Mesendoderm (in vitro differentiated cells): Measurements from ENCODE around the gene PI3. TPM values are rescaled to one million over a fixed set of nuclear protein-coding genes. Genes with fewer than 3 reads are reported as not detected.
"Not testable (repeated sequence)": the region's sequence is repeated elsewhere in the genome, so short reads cannot be mapped to it uniquely, and the experiment has no call there.

ENCODE experiments used
- DNase-seq: peaks from one replicate; pipeline ENCODE4 v3.0.0; 2013
- H2AK5ac ChIP-seq: 2 replicates; pipeline ENCODE4 v1.6.1; 2013; ENCODE audit warnings: low read length, inconsistent platforms
- H2BK120ac ChIP-seq: 2 replicates; pipeline ENCODE4 v1.6.1; 2013; ENCODE audit warnings: low read depth, mild to moderate bottlenecking, low read length, moderate library complexity, mixed read lengths
- H2BK15ac ChIP-seq: replicated peaks from 2 replicates; pipeline ENCODE4 v1.6.1; 2013; ENCODE audit warnings: low read depth, mild to moderate bottlenecking, moderate library complexity
- H2BK5ac ChIP-seq: 2 replicates; pipeline ENCODE4 v1.6.1; 2013; ENCODE audit warnings: low read length, inconsistent platforms
- H3K18ac ChIP-seq: 2 replicates; pipeline ENCODE4 v1.6.1; 2013; ENCODE audit warnings: mild to moderate bottlenecking, low read length, mixed read lengths
- H3K23ac ChIP-seq: one replicate; pipeline ENCODE4 v1.6.1; 2013; ENCODE audit warnings: low read length
- H3K27ac ChIP-seq: 2 replicates; pipeline ENCODE4 v1.5.1; 2013; ENCODE audit warnings: low read depth, mild to moderate bottlenecking, inconsistent platforms, low read length, moderate library complexity
- H3K27me3 ChIP-seq: 2 replicates; pipeline ENCODE4 v1.6.1; 2013; ENCODE audit warnings: low read length, control low read depth, mild to moderate bottlenecking, inconsistent platforms; ENCODE audit not compliant: insufficient read depth, poor library complexity
- H3K36me3 ChIP-seq: 2 replicates; pipeline ENCODE4 v1.6.1; 2013; ENCODE audit warnings: low read length, inconsistent platforms; ENCODE audit not compliant: control insufficient read depth, insufficient read depth
- H3K4ac ChIP-seq: one replicate; pipeline ENCODE4 v1.6.1; 2013; ENCODE audit warnings: low read depth, mild to moderate bottlenecking, low read length, moderate library complexity
- H3K4me1 ChIP-seq: 2 replicates; pipeline ENCODE4 v1.6.1; 2013; ENCODE audit warnings: low read depth, low read length, inconsistent platforms; ENCODE audit not compliant: control insufficient read depth
- H3K4me2 ChIP-seq: 2 replicates; pipeline ENCODE4 v1.6.1; 2013; ENCODE audit warnings: low read length
- H3K4me3 ChIP-seq: 2 replicates; pipeline ENCODE4 v1.5.1; 2013; ENCODE audit warnings: mild to moderate bottlenecking, low read length
- H3K56ac ChIP-seq: one replicate; pipeline ENCODE4 v1.6.1; 2013; ENCODE audit warnings: low read length
- H3K79me1 ChIP-seq: 2 replicates; pipeline ENCODE4 v1.6.1; 2013; ENCODE audit warnings: low read length, inconsistent platforms
- H3K79me2 ChIP-seq: 2 replicates; pipeline ENCODE4 v1.6.1; 2013; ENCODE audit warnings: mild to moderate bottlenecking, low read length; ENCODE audit not compliant: control insufficient read depth, insufficient read depth
- H3K9ac ChIP-seq: 2 replicates; pipeline ENCODE4 v1.6.1; 2013; ENCODE audit warnings: low read length, inconsistent platforms
- H4K5ac ChIP-seq: one replicate; pipeline ENCODE4 v1.6.1; 2013; ENCODE audit warnings: low read length
- H4K8ac ChIP-seq: one replicate; pipeline ENCODE4 v1.6.1; 2013; ENCODE audit warnings: low read depth, mild to moderate bottlenecking, control low read depth, low read length, moderate library complexity
- WGBS: extraction: QIAGEN DNeasy Blood & Tissue Kit; methylation state at CpG from one replicate; pipeline ENCODE4 v1.1.7; 2013; ENCODE audit warnings: low lambda C conversion rate, missing lambda C conversion rate; ENCODE audit not compliant: insufficient coverage; ENCODE audit errors: extremely low coverage; 5-methylcytosine and 5-hydroxymethylcytosine counted together
- polyA plus RNA-seq, 2 experiments: library from polyadenylated mRNA; stranded (reverse); fragments of 200-250 nt; gene quantifications; one replicate each; pipeline ENCODE4 v1.2.3, GENCODE V29; 2013

Gene PI3, protein sequence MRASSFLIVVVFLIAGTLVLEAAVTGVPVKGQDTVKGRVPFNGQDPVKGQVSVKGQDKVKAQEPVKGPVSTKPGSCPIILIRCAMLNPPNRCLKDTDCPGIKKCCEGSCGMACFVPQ
- polyA plus RNA-seq (2013, experiment 1 of 2): not detected
- polyA plus RNA-seq (2013, experiment 2 of 2): not detected

DNA sequence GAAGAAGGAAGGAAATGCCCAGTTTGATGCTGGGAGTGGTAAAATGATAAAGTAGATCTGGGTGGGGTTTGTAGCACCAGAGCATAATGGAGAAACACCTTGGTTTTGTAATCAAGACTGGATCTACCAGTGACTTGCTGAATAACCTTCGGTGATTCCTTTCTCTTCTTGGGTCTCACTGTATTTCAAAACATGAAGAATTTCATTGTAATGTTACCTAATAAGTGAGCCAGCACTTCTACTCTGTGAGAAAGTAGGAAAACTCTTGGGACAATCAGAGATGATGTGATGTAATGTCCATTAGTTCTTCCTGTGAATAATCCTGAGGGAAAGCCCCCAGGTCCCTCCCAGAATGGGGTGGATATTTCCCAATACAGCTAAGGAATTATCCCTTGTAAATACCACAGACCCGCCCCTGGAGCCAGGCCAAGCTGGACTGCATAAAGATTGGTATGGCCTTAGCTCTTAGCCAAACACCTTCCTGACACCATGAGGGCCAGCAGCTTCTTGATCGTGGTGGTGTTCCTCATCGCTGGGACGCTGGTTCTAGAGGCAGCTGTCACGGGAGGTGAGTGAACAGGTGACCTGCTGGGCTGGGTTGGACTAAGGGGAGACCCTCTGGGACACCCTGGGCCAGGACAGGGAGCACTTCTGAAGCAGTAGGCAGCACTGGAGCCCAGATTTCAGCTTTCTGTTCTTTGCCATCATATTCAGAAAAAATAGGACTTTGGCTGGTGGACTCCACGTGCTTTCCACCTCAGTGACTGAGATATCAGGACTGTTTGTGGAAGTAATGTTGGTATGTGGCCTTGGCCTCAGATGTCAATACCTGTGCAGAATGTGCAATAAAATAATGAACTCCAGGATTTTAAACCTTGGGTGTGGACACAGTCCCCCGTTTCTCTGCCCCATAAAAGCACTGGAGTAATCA lies at the start of gene PI3:
Gene PI3, plus strand, starts transcription at position 469 of the 931 bp plus-strand sequence. Its CDS starts 21 bp downstream, at position 490.
- Histone ChIP-seq H4K8ac (no peak within 1 kb of the TSS), H3K36me3 (no peaks in the 10 kb centered on the region), H3K79me1 (no peaks in the 10 kb centered on the region), H3K56ac (no peak within 1 kb of the TSS), H3K18ac (no peak within 1 kb of the TSS), H3K27me3 (no peaks in the 10 kb centered on the region), H2AK5ac (no peak within 1 kb of the TSS), H3K4me3 (no peak within 1 kb of the TSS), H4K5ac (no peak within 1 kb of the TSS), H2BK5ac (no peak within 1 kb of the TSS), H3K4me2 (no peak within 1 kb of the TSS), H3K27ac (no peak within 1 kb of the TSS), H2BK15ac (no peak within 1 kb of the TSS), H3K23ac (peak within 1 kb of the TSS; percentile 51), H2BK120ac (no peak within 1 kb of the TSS), H3K4me1 (no peaks in the 10 kb centered on the region), H3K9ac (no peak within 1 kb of the TSS), H3K4ac (no peak within 1 kb of the TSS), H3K79me2 (no peaks in the 10 kb centered on the region)
- no CpG with 5 or more reads among the region's 8 CpGs for WGBS
- no peak for DNase-seq

- no peak overlapping the region for H3K56ac ChIP-seq
- no peaks in the 10 kb centered on the region for H3K4me1 ChIP-seq
- no CpG with 5 or more reads among the region's 2 CpGs for WGBS
Measured at GRCh38 chr20:45128099-45128498, 46.6 kb upstream of the PI3 start.

DNA sequence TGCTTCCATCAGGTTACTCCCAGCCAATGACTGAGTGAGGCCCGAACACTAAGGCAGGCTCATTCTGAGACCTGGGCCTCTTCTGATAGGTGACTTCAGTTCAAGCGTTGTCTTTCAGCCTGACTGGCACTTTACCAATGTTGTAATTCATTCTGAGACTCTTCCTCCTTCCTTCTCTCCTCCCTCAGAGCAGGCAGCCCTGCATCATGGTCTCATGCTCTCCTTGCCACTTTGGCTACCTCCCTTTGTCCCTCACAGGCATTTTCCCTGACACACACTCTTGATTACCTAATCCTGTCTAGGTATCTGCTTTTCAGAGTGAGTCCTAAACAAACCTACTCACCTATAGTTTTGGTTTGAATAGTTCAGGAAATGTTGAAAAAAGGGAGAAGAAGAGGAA lies 37.8 kb upstream of the PI3 start:
- H3K23ac ChIP-seq: no peak overlapping the region
- WGBS: no CpG with 5 or more reads among the region's 2 CpGs
- H3K27ac ChIP-seq: no peak overlapping the region
- H3K79me2 ChIP-seq: no peaks in the 10 kb centered on the region
- no peak overlapping the region for H3K4me3 ChIP-seq
- H2BK120ac ChIP-seq: no peak overlapping the region
- H3K4me2 ChIP-seq: no peak overlapping the region
- H3K36me3 ChIP-seq: no peaks in the 10 kb centered on the region
- no peaks in the 10 kb centered on the region for H3K79me1 ChIP-seq
- H4K5ac ChIP-seq: no peak overlapping the region
- no peak overlapping the region for H4K8ac ChIP-seq
- no peak overlapping the region for H3K18ac ChIP-seq
- no peak overlapping the region for H2BK5ac ChIP-seq
- H3K4me1 ChIP-seq: no peaks in the 10 kb centered on the region
- no peak overlapping the region for H2AK5ac ChIP-seq
- no peak overlapping the region for H3K4ac ChIP-seq
- no peak overlapping the region for H2BK15ac ChIP-seq
- H3K9ac ChIP-seq: no peak overlapping the region
- no peak for DNase-seq
- no peaks in the 10 kb centered on the region for H3K27me3 ChIP-seq
- H3K56ac ChIP-seq: peak overlapping the region; percentile 2

More at GRCh38 chr20:45128099-45128498, 46.6 kb upstream of the PI3 start:
- H3K4me3 ChIP-seq: no peak overlapping the region
- H3K27ac ChIP-seq: no peak overlapping the region
- no peak overlapping the region for H2BK120ac ChIP-seq
- H3K23ac ChIP-seq: no peak overlapping the region
- H3K36me3 ChIP-seq: no peaks in the 10 kb centered on the region
- H3K18ac ChIP-seq: no peak overlapping the region
- H4K8ac ChIP-seq: no peak overlapping the region
- H2BK5ac ChIP-seq: no peak overlapping the region
- H3K79me1 ChIP-seq: no peaks in the 10 kb centered on the region
- no peak overlapping the region for H3K4ac ChIP-seq
- H3K79me2 ChIP-seq: no peaks in the 10 kb centered on the region
- no peak overlapping the region for H4K5ac ChIP-seq
- H3K4me2 ChIP-seq: no peak overlapping the region
- DNase-seq: peak; percentile 28
- no peak overlapping the region for H2AK5ac ChIP-seq
- no peak overlapping the region for H3K9ac ChIP-seq
- no peak overlapping the region for H2BK15ac ChIP-seq
- no peaks in the 10 kb centered on the region for H3K27me3 ChIP-seq

DNA sequence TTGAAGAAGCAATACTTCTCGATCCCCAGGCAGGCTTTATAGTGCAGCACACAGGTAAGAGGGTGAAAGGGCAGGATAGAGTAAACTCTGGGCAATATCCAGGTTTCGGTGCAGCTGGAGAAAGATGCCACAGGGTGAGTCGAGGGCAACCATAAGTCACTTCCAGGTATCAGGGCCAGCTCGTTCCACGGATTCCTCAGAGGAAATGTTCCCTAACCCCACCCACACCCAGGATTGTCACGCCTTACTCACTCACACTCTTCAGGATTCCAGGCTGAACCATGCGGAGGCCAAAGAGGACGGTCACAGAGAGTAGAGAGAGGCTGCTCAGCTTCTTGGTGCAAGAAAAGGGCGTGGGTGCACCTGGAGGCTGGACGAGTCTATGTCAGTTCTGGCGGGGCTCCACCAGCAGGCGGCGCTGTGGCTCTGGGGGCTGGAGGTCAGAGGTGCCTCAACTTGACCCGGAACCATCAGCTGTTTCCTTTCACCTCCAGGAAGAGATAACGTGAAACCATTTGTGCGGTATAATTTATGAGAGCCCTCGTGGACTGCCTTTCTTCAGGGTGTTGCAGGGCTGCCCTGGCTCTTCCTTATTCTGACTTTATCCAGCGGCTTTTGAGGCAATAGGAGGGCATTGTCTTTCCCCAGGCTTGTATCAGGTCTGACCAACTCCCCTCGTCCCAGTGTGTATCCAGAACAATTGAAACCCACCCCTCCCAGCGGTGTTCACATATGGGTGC lies 36.0 kb upstream of the PI3 start:
- H3K27ac ChIP-seq: no peak overlapping the region
- no CpG with 5 or more reads among the region's 20 CpGs for WGBS

DNA sequence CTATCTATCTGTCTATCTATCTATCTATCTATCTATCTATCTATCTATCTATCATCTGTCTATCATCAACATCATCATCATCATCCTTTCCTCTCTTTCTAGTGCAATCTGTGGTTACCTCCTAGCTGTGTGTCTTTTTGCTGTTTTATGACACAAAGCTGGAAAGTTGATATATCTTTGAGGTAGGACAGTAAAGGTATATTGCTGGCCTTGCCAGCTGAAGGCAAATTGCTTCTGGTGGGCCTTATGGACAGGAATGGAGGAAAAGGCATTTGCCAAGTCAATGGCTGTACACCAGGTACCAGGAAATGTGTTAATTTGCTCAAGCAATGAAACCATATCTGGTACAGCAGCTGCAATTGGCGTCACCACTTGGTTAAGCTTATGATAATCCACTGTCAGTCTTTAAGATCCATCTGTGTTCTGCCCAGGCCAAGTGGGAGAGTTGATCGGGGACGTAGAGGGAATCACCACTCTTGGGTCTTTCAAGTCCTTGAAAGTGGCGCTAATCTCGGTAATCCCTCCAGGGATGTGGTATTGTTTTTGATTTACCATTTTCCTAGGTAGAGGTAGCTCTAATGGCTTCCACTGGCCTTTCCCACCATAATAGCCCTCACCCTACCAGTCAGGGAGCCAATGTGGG lies 34.8 kb upstream of the PI3 start:
- H3K56ac ChIP-seq, H3K79me1 ChIP-seq: not testable (repeated sequence)

More for the DNA sequence above, 36.0 kb upstream of the PI3 start:
- no peak overlapping the region for H3K4me3 ChIP-seq
- H3K4me1 ChIP-seq: no peaks in the 10 kb centered on the region
- H2BK15ac ChIP-seq: no peak overlapping the region
- H3K27me3 ChIP-seq: no peaks in the 10 kb centered on the region
- no peaks in the 10 kb centered on the region for H3K79me2 ChIP-seq
- no peak overlapping the region for H3K56ac ChIP-seq
- H3K18ac ChIP-seq: no peak overlapping the region
- no peak overlapping the region for H4K8ac ChIP-seq
- H3K4ac ChIP-seq: no peak overlapping the region
- H4K5ac ChIP-seq: no peak overlapping the region
- peak; percentile 74 for DNase-seq
- no peaks in the 10 kb centered on the region for H3K36me3 ChIP-seq
- no peak overlapping the region for H2BK120ac ChIP-seq
- H3K79me1 ChIP-seq: no peaks in the 10 kb centered on the region
- no peak overlapping the region for H3K9ac ChIP-seq
- H2BK5ac ChIP-seq: no peak overlapping the region
- no peak overlapping the region for H3K23ac ChIP-seq
- H2AK5ac ChIP-seq: no peak overlapping the region
- H3K4me2 ChIP-seq: no peak overlapping the region

More for the DNA sequence above, 34.8 kb upstream of the PI3 start:
- not testable (repeated sequence) for H3K4me3 ChIP-seq, H3K27ac ChIP-seq, H3K36me3 ChIP-seq, H2BK120ac ChIP-seq, H3K4me1 ChIP-seq, H3K79me2 ChIP-seq, H3K27me3 ChIP-seq, H3K4ac ChIP-seq, H3K18ac ChIP-seq, H3K4me2 ChIP-seq, H3K9ac ChIP-seq, H2BK15ac ChIP-seq, H3K23ac ChIP-seq, H2BK5ac ChIP-seq, H4K5ac ChIP-seq, H4K8ac ChIP-seq, H2AK5ac ChIP-seq, DNase-seq
- WGBS: no CpG with 5 or more reads among the region's 5 CpGs
